NCI-H1436 treated with DMSO at 0.1 percent for 48 hours (cell line): ENCODE results near the gene TRAF3.
"Not testable (repeated sequence)": the region's sequence is repeated elsewhere in the genome, so short reads cannot be mapped to it uniquely, and the experiment has no call there.

ENCODE experiments used
- DNase-seq: peaks from one replicate; lab custom pipeline; 2025; lab: John Stamatoyannopoulos, UW

TRAF3 gene

GRCh38 chr14:102752239-102752847, 24.9 kb upstream of the TRAF3 start:
- DNase-seq, result no peak

- DNase-seq, result no peak
Observed at GRCh38 chr14:102754370-102755262, 22.6 kb upstream of the TRAF3 start.

GRCh38 chr14:102757646-102758045, 19.6 kb upstream of the TRAF3 start:
- no peak for DNase-seq

GRCh38 chr14:102758087-102758486, 19.2 kb upstream of the TRAF3 start:
- no peak for DNase-seq

- DNase-seq, result no peak
Observed at GRCh38 chr14:102759456-102760187, 17.6 kb upstream of the TRAF3 start.

- no peak for DNase-seq
Observed at GRCh38 chr14:102760496-102761193, 16.6 kb upstream of the TRAF3 start.

GRCh38 chr14:102761206-102761605, 16.0 kb upstream of the TRAF3 start:
- DNase-seq, result no peak

GRCh38 chr14:102764220-102764671, 13.0 kb upstream of the TRAF3 start:
- DNase-seq, result no peak

GRCh38 chr14:102765770-102766169, 11.5 kb upstream of the TRAF3 start:
- not testable (repeated sequence) for DNase-seq

GRCh38 chr14:102768223-102769048, 8.8 kb upstream of the TRAF3 start:
- DNase-seq, result no peak

GRCh38 chr14:102769049-102769327, 8.3 kb upstream of the TRAF3 start:
- no peak for DNase-seq

GRCh38 chr14:102770147-102771123, 6.8 kb upstream of the TRAF3 start:
- DNase-seq, result no peak

- no peak for DNase-seq
Observed at GRCh38 chr14:102771144-102771543, 6.1 kb upstream of the TRAF3 start.

- no peak for DNase-seq
Observed at GRCh38 chr14:102772781-102773570, 4.3 kb upstream of the TRAF3 start.

GRCh38 chr14:102774391-102775153, 2.7 kb upstream of the TRAF3 start:
- no peak for DNase-seq

GRCh38 chr14:102775855-102776760, 1.1 kb upstream of the TRAF3 start:
- DNase-seq, result no peak

- no peak for DNase-seq
Observed at GRCh38 chr14:102777711-102778337, 575 bp downstream of the TRAF3 start.
